Measurements from ENCODE around the gene PTDSS2.
"Not testable (repeated sequence)": the region's sequence is repeated elsewhere in the genome, so short reads cannot be mapped to it uniquely, and the experiment has no call there.

Gene PTDSS2

DNA sequence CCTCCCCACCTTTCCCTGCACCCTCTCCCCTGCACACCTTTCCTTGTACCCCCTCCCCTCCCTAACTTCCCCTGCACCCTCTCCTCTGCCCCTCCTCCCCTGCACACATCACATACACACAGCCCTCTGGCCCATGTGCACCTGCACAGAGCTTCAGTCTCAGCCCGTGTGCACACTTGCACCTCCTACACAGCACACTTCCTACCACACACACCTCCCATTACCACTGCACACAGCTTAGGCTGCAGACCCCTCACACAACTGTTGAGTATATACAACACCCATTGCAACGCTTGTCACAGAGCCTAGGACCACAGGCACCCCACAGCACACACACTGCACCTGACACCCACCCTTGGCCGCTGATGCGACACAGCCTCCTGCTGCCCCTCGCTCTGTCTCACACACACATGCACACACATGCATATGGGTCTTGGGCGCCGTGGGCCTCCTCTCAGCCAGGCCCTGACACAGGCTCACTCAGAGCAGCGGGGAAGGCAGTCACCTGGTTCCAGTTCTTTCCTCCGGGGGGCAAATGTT, 35.7 kb upstream of the PTDSS2 start:
- no peak for FAIRE-seq

- FAIRE-seq: no peak
Measured at GRCh38 chr11:415640-416041, 34.4 kb upstream of the PTDSS2 start.

DNA sequence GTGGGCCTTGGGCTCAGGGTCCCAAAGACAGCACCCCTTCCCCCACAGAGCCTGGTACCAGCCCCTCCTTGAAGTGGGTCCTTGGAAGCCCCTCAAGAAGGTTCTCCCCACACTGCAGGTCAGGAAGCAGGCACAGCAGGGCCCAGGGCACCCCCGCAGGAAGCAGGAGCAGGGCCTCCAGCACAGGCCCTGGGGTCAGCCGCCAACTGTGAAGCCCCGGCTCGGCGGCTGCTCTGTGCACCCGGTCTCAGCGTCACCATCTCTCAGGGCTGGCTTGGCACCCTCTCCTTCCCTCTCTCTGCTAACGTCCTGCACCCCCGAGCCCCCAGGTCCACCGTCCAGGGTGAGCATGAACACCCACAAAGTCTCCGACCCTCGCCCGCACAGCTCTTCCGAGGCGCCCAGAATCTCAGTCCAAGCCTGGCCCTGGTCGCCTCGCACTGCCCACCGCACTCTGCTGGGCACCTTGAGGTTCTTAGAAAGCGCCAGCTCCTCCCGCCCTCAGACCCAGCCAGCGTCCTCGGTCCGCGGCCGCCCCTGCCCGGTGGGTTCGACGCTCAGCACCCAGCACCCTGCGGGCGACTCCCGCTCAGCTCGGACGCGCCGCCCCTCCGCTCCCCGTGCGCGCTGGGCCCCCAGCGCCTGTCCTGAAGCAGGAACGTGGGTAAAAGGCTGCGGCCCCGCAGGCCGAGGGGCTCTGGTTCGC, 33.9 kb upstream of the PTDSS2 start:
- no peak for FAIRE-seq

DNA sequence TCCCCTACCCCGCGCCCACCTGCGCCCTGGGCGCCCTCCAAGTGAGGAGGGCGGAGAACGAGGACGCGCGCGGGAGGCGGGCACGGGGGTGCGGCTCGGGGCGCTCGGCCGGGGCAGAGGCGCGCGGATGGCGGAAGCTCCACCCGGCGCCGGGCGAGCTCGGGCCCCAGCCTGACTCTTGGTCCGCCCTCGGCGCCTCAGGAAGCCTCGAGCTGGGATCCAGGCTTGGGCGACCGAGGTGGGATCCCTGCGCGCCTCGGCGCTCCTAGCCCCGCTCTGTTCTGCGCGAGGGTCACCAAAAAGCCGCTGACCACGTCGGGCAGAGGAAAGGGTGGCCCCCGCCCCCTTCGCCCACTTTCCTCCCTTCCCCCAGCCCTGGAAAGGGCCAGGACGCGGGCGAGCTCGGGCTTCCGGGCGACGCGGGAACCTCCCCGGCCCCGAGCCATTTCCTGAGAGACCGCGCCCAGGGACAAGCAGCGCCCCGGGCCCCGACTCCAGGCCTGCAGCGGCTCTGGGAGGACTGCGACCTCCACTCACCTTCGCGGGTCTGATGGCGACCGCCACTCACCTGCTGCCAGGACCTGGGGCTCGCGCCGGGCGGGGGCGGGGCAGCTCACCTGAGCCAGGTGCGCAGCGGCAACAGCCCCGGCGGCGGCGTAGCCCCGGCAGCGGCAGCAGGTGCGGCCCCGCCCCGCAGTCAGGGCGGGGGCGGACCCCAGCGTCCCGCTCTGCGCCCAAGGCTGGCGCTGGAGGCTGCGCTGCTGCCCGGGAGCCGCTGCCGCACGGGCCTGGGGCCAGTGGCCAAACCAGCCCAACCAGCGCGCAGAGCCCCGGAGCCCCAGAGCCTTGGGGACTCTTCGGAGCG, 33.1 kb upstream of the PTDSS2 start:
- no peak for FAIRE-seq

DNA sequence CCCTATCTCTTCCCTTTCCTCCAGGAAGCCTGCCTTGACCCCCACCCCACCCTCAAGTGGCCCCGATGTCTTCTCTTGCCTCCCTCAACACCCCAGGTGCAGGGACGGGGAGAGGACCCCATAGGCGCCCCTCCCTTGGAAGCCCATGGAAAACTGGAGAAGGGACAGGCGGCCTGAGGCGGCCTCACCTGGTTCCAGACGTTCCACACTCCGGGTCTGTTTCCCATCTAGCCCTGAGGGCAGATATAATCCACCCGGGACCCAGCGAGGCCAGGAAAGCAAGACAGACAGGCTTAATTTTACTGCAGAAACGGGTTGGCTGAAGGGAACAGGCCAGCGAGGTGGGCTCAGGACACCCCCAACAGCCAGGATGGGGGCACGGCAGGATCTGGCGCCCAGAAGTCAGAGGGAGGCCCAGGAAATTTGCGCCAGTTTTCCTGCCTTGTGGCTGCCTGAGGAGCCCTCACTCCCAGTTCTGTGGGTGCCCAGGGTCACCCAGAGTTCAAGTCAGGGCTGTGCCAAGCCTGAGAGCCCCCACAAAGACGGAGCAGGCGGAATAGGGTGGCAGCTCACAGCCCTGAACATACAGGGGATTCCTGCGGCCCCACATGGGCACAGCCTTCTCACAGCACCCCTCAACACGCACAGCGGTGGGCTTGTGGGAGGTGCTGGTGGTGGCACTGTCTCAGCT, 32.3 kb upstream of the PTDSS2 start:
- no peak for FAIRE-seq

GRCh38 chr11:418343-419247, 31.5 kb upstream of the PTDSS2 start:
- FAIRE-seq: no peak

DNA sequence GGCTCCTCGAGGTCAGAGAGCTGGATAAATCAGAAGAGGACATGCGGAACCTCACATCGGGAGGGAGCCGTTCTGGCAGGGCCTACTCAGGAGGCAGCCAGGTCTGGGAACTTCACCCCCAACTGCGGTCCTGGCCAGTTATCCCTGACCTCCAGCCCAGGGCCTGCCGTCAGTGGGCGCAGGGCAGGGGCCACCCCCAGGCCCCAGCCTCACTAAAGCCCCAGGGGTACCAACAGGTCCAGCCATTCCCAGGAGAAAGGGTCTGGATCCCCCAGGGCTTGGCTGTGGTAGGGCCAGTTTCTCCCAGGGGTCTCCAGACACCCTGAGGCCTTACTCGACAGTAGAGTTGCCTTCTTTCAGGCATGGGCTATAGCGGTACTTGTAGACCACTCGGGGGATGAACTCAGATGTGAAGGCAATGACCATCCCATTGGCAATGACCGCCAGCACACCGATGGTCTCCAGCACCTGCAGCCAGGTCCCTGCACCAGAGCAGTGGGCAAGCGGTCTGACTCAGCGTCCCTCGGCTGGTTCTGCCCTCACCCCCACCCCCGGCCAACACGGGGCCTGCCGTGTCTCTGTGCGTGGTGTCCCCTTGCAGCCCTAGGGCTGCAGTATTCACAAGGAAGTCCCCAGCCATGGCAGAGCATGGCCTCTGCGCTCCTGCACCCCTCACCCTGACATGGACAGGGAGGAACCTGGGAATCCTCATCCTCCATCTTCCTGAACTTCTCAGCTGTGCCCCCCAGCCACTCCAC, 30.7 kb upstream of the PTDSS2 start:
- FAIRE-seq: no peak

DNA sequence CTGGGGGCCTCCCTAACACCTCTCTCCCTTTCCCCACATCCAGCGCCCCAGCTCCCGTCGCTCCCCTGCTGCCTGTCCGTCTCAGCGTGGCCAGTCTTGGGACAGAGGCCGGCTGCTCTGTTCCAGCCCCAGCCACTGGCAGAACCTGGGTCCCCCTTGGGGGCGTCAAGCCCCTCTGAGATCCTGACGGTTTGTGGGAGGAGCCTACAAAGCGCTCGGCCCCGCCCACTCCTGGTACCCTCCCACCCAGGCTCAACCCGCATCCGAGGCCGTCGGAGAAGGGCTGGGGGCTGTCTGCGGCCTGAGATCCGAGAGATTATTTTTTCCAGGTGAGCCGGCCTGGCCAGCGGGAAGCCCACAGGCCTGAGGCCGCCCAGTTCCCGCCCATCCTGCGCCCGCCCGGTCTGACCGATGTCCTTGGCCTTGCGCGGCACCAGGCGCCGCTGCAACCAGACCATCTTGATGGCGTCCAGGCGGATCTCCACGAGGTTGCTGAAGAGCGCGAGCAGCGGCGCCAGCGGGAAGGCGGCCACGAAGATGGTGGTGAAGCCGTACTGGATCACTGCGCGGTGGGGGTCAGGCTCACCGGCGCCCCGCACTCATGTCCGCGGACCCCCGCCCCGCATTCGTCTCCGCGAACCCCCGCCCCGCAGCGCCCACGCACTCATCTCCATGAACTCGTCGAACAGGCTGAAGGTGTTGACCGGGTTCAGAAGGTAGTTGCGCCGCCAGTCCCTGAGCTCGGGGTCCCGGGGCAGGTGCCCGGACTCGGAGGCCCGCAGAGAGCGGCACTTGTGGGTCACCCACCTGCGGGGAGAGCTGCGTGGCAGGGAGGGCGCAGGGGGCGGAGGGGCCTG, 29.8 kb upstream of the PTDSS2 start:
- no peak for FAIRE-seq

GRCh38 chr11:420911-421321, 29.2 kb upstream of the PTDSS2 start:
- no peak for FAIRE-seq

GRCh38 chr11:422249-422656, 27.8 kb upstream of the PTDSS2 start:
- no peak for FAIRE-seq

GRCh38 chr11:424232-424631, 25.8 kb upstream of the PTDSS2 start:
- FAIRE-seq: no peak

DNA sequence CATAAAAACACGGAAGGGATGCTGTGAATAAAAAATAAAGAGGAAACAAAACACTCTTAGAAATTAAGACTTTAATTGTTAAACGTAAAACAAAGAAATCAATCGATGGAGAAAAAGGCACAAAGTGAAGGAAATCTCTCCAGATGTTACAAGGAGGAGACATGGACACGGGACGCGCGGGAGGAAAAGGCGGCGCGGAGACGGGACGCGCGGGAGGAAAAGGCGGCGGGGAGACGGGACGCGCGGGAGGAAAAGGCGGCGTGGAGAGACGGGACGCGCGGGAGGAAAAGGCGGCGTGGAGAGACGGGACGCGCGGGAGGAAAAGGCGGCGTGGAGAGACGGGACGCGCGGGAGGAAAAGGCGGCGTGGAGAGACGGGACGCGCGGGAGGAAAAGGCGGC, 25.3 kb upstream of the PTDSS2 start:
- FAIRE-seq: not testable (repeated sequence)

DNA sequence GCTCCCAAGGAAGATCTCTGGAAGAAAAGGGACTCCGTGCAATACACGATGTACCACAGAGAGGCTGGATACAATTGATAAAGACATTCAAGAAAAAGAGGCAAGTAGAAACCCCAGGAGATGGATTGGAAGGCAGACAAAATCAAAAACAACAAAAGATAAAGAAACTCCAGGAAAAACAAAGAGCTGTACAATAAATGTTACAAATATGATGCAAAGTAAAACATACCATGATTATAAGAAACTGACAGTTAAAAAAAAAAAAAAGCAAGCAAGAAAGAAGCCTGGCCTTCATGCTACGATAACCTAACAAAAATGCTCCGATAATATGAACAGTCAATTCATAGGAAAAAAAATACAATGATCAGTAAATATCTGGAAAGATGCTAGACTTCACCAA, 24.8 kb upstream of the PTDSS2 start:
- no peak for FAIRE-seq

DNA sequence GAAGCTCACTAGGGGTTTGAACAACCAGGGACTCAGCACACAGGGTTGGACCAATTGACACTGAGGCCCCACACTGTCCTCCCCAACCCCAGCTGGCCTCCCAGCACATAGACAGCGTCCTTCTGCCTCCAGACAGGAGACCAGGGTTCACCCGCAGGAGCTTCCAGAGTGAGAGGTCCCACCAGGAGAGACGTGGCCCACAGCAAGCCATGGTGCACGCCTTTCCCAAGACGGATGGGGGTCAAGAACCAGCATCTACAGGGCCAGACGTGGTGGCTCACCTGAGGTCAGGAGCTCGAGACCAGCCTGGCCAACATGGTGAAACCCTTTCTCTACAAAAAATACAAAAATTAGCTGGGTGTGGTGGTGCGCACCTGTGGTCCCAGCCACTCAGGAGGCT, 23.2 kb upstream of the PTDSS2 start:
- FAIRE-seq: no peak

DNA sequence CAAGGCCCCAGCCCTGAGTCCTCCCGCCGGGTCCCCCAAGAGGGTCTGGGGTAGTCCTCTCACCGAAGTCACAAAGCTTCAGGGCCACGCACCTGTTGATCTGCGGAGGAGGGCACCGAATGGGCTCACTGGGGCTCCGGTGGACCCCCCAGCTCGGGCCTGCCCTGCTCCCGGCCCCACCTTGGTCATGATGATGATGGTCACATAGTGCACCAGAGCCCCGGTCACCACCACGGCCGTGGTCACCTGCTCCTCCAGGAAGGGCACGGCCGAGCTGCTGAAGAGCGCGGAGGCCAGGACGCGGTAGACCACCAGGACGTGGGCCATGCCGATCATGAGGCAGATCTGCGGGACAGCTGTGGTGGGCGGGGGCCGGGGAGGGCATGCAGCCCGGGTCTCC, 21.8 kb upstream of the PTDSS2 start:
- FAIRE-seq: no peak

DNA sequence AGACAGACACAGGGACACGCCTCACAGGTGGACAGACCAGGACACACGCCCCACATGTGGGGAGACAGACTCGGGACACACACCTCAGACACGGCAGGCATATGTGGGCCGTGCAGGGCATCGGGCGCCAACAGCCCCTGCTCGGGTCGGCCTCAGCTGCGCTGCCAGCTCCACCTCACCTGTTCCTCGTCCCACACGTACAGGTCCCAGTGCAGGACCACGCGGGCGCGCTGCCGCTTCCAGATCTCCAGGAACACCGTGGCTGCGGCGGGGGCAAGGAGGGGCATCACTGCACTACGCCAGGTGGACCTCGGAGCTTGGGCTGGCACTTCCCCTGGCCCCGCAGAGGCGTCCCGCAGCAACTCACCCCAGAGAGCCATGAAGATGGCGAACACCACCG, 20.7 kb upstream of the PTDSS2 start:
- FAIRE-seq: no peak

DNA sequence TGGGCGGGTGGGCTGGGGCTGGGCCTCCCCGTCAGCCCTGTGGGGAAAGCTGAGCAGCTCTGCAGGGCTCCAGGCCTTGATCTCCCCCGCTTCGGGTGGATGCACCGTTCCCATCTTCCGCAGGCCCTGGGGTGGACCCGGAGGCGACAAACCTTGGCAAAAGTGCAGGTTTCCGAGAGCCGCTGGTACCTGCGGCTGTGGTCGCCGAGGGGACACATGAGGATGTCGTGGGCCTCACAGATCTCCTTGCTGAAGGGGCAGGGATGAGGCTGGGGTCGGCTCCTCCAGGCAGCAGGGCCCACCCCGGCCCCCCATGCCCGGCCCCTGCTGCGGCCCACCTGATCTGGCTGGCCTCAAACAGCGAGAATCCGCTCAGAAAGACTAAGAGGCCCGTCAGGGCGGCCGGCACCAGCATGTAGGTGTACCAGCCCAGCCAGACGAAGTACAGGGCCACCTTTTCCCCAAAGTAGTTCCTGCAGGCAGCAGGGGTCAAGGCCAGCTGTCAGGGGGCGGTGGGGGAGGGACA, 20.1 kb upstream of the PTDSS2 start:
- FAIRE-seq: no peak

GRCh38 chr11:431921-432320, 18.2 kb upstream of the PTDSS2 start:
- FAIRE-seq: no peak

DNA sequence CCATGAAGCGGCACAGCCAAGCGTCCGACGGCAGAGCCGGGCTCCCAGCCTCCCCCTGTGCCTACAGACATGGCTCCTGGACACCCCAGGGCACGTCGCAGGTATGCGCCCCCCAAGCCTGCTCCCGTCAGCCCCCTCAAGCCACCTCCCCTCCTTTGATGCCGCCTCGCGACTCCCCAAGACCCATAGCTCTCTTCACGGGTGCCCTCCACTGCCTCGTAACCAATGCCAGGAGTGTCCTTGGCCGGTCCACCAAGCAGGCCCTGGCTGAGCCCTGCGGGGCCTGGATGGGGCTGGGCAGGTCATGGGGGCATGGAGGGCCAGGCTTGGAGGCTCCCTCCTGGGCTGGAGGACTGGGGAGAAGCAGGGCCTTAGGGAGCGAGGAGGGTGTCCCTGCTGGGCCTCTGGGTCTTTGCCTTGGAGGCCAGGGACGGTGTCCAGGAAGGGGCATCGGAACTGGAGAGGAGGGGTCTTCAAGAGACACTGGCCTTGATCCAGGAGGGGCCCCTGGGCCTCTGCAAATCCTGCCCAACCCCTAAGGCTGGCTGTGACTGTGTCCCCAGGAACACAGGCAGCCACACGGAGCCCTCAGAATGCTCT, 17.5 kb upstream of the PTDSS2 start:
- no peak for FAIRE-seq

- FAIRE-seq: no peak
Measured at GRCh38 chr11:433111-433510, 17.0 kb upstream of the PTDSS2 start.

Data from islet of Langerhans (tissue), 1 donor.